GM12878 (cell line): ENCODE data around the gene NEB.

Experiments
- JUNB ChIP-seq: IDR thresholded peaks from 2 replicates; pipeline ENCODE4 v1.6.1; 2016; ENCODE audit warnings: antibody characterized with exemption, mild to moderate bottlenecking
- MTA2 ChIP-seq: fragments of 450-650 bp; IDR thresholded peaks from 2 replicates; pipeline ENCODE4 v1.6.1; 2016; ENCODE audit warnings: low read depth, mild to moderate bottlenecking, moderate library complexity
- NR2C2 ChIP-seq: IDR thresholded peaks from 2 replicates; pipeline ENCODE4 v1.6.1; 2011; ENCODE audit warnings: borderline replicate concordance, low read depth; ENCODE audit not compliant: control insufficient read depth, insufficient read length
- POLR2A ChIP-seq: IDR thresholded peaks from 2 replicates; pipeline ENCODE4 v1.6.1; 2011; ENCODE audit warnings: low read depth, mild to moderate bottlenecking, low read length
- POLR2AphosphoS2 ChIP-seq: IDR thresholded peaks from 2 replicates; pipeline ENCODE4 v1.6.1; 2011; ENCODE audit warnings: low read depth, mild to moderate bottlenecking, low read length, improper control_type of control experiment, moderate library complexity
- POLR2AphosphoS5 ChIP-seq: IDR thresholded peaks from 2 replicates; pipeline ENCODE4 v1.6.1; 2011; ENCODE audit warnings: mild to moderate bottlenecking, low read length, inconsistent platforms
- RAD21 ChIP-seq: IDR thresholded peaks from 2 replicates; pipeline ENCODE4 v1.6.1; 2011; ENCODE audit warnings: mild to moderate bottlenecking, low read depth, low read length, moderate library complexity; ENCODE audit not compliant: insufficient read depth
- TAF1 ChIP-seq: IDR thresholded peaks from 2 replicates; pipeline ENCODE4 v1.6.1; 2011; ENCODE audit warnings: mild to moderate bottlenecking, low read depth, low read length, borderline replicate concordance
- TCF3 ChIP-seq: IDR thresholded peaks from 2 replicates; pipeline ENCODE4 v1.6.1; 2012; ENCODE audit warnings: low read depth, mild to moderate bottlenecking, low read length, borderline replicate concordance; ENCODE audit not compliant: insufficient read depth
- YBX1 ChIP-seq: fragments of 450-650 bp; IDR thresholded peaks from 2 replicates; pipeline ENCODE4 v1.6.1; 2016; ENCODE audit warnings: antibody characterized with exemption
- TF ChIP-seq, protein P1 (sequence below), 3 experiments: IDR thresholded peaks in 2 of 3; conservative IDR thresholded peaks in 1 of 3; 2 replicates each; pipeline ENCODE4 v1.5.1; 2011; ENCODE audit warnings: low read depth in 3 of 3, low read length in 3 of 3, mild to moderate bottlenecking in 3 of 3, control low read depth in 2 of 3, moderate library complexity in 2 of 3, inconsistent platforms in 1 of 3, mixed read lengths in 1 of 3; ENCODE audit not compliant: control insufficient read depth in 2 of 3, insufficient read depth in 1 of 3; ENCODE audit errors: extremely low read depth in 1 of 3
- TF ChIP-seq, protein P2 (sequence below): fragments of 450-650 bp; IDR thresholded peaks from 2 replicates; pipeline ENCODE4 v1.6.1; 2017; ENCODE audit warnings: mild to moderate bottlenecking, low read depth, inconsistent platforms; ENCODE audit not compliant: poor library complexity, severe bottlenecking
- TF ChIP-seq, protein P3 (sequence below): fragments of 450-650 bp; IDR thresholded peaks from 2 replicates; pipeline ENCODE4 v1.6.1; 2017; ENCODE audit warnings: mild to moderate bottlenecking
- TF ChIP-seq, protein P4 (sequence below): fragments of 450-650 bp; IDR thresholded peaks from 2 replicates; pipeline ENCODE4 v1.6.1; 2017; ENCODE audit warnings: antibody characterized with exemption, mild to moderate bottlenecking, moderate library complexity

DNA sequence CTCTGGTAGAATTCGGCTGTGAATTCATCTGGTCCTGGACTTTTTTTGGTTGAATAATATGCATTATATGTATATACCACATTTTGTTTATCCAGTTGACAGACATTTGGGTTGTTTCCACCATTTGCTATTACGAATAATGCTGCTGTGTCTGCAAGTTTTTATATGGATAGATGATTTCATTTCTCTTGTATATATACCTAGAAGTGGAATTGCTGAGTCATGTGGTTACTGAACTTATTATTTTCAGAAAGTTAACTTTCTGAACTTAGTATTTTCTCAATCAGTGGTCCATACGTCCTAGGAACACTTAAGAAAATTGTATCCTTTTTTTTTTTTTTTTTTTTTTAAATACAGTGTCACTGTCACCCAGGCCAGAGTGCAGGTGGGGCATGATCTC, 261.3 kb downstream of the NEB start:
- TF ChIP-seq NR2C2 (no peak), RAD21 (no peak), POLR2A (no peak), YBX1 (no peak), TCF3 (no peak), JUNB (no peak), MTA2 (no peak), POLR2AphosphoS2 (no peak), POLR2AphosphoS5 (no peak), TAF1 (no peak)
- TF ChIP-seq, protein P1, sequence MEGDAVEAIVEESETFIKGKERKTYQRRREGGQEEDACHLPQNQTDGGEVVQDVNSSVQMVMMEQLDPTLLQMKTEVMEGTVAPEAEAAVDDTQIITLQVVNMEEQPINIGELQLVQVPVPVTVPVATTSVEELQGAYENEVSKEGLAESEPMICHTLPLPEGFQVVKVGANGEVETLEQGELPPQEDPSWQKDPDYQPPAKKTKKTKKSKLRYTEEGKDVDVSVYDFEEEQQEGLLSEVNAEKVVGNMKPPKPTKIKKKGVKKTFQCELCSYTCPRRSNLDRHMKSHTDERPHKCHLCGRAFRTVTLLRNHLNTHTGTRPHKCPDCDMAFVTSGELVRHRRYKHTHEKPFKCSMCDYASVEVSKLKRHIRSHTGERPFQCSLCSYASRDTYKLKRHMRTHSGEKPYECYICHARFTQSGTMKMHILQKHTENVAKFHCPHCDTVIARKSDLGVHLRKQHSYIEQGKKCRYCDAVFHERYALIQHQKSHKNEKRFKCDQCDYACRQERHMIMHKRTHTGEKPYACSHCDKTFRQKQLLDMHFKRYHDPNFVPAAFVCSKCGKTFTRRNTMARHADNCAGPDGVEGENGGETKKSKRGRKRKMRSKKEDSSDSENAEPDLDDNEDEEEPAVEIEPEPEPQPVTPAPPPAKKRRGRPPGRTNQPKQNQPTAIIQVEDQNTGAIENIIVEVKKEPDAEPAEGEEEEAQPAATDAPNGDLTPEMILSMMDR (IDR thresholded peaks at IDR 0.05 in 2 of 3, conservative IDR thresholded peaks at IDR 0.05 in 1 of 3; ENCODE audit: control insufficient read depth in 2 of 3, extremely low read depth in 1 of 3, insufficient read depth in 1 of 3, low read depth in 3 of 3, low read length in 3 of 3) = no peak
- TF ChIP-seq, protein P2, sequence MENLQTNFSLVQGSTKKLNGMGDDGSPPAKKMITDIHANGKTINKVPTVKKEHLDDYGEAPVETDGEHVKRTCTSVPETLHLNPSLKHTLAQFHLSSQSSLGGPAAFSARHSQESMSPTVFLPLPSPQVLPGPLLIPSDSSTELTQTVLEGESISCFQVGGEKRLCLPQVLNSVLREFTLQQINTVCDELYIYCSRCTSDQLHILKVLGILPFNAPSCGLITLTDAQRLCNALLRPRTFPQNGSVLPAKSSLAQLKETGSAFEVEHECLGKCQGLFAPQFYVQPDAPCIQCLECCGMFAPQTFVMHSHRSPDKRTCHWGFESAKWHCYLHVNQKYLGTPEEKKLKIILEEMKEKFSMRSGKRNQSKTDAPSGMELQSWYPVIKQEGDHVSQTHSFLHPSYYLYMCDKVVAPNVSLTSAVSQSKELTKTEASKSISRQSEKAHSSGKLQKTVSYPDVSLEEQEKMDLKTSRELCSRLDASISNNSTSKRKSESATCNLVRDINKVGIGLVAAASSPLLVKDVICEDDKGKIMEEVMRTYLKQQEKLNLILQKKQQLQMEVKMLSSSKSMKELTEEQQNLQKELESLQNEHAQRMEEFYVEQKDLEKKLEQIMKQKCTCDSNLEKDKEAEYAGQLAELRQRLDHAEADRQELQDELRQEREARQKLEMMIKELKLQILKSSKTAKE = no peak
- TF ChIP-seq, protein P3, sequence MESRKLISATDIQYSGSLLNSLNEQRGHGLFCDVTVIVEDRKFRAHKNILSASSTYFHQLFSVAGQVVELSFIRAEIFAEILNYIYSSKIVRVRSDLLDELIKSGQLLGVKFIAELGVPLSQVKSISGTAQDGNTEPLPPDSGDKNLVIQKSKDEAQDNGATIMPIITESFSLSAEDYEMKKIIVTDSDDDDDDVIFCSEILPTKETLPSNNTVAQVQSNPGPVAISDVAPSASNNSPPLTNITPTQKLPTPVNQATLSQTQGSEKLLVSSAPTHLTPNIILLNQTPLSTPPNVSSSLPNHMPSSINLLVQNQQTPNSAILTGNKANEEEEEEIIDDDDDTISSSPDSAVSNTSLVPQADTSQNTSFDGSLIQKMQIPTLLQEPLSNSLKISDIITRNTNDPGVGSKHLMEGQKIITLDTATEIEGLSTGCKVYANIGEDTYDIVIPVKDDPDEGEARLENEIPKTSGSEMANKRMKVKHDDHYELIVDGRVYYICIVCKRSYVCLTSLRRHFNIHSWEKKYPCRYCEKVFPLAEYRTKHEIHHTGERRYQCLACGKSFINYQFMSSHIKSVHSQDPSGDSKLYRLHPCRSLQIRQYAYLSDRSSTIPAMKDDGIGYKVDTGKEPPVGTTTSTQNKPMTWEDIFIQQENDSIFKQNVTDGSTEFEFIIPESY = no peak
- TF ChIP-seq, protein P4, sequence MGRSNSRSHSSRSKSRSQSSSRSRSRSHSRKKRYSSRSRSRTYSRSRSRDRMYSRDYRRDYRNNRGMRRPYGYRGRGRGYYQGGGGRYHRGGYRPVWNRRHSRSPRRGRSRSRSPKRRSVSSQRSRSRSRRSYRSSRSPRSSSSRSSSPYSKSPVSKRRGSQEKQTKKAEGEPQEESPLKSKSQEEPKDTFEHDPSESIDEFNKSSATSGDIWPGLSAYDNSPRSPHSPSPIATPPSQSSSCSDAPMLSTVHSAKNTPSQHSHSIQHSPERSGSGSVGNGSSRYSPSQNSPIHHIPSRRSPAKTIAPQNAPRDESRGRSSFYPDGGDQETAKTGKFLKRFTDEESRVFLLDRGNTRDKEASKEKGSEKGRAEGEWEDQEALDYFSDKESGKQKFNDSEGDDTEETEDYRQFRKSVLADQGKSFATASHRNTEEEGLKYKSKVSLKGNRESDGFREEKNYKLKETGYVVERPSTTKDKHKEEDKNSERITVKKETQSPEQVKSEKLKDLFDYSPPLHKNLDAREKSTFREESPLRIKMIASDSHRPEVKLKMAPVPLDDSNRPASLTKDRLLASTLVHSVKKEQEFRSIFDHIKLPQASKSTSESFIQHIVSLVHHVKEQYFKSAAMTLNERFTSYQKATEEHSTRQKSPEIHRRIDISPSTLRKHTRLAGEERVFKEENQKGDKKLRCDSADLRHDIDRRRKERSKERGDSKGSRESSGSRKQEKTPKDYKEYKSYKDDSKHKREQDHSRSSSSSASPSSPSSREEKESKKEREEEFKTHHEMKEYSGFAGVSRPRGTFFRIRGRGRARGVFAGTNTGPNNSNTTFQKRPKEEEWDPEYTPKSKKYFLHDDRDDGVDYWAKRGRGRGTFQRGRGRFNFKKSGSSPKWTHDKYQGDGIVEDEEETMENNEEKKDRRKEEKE = no peak
